Calu3 (cell line): ENCODE measurements around the gene GARIN5A. TPM values are rescaled to one million over a fixed set of nuclear protein-coding genes. Genes with fewer than 3 reads are reported as not detected.
A peak's percentile ranks its signal among the peaks of the same experiment; 100 is the strongest.

Experiments
- BruUV-seq: library from RNA; stranded (reverse); fragments of 400-500 nt; replicated peaks from 2 replicates; lab custom pipeline; 2021; lab: Mats Ljungman, UMichigan
- CTCF ChIA-PET: fragments of 300-600 bp; sonication (Branson Sonifier 250); formaldehyde crosslinking; loops from one replicate; lab custom pipeline; 2022; ENCODE audit warnings: antibody characterized with exemption; lab: Charles Lee
- DNase-seq: peaks from one replicate; pipeline ENCODE4 v3.0.0; 2022
- H3K27ac Mint-ChIP-seq: one replicate; pipeline ENCODE4 v1.8.0; 2022; ENCODE audit warnings: mixed read lengths; ENCODE audit not compliant: unreplicated experiment
- H3K27me3 Mint-ChIP-seq: one replicate; pipeline ENCODE4 v1.8.0; 2022; ENCODE audit warnings: mixed read lengths; ENCODE audit not compliant: unreplicated experiment
- H3K36me3 Mint-ChIP-seq: one replicate; pipeline ENCODE4 v1.8.0; 2022; ENCODE audit warnings: mild to moderate bottlenecking, moderate library complexity, mixed read lengths; ENCODE audit not compliant: insufficient read depth, unreplicated experiment
- H3K4me1 Mint-ChIP-seq: one replicate; pipeline ENCODE4 v1.8.0; 2022; ENCODE audit warnings: mild to moderate bottlenecking, low read depth, mixed read lengths; ENCODE audit not compliant: unreplicated experiment
- H3K4me3 Mint-ChIP-seq: one replicate; pipeline ENCODE4 v1.8.0; 2022; ENCODE audit warnings: mild to moderate bottlenecking, low read depth, moderate library complexity, mixed read lengths; ENCODE audit not compliant: unreplicated experiment
- H3K9me3 Mint-ChIP-seq: one replicate; pipeline ENCODE4 v1.8.0; 2022; ENCODE audit warnings: low read depth, mixed read lengths; ENCODE audit not compliant: unreplicated experiment
- CTCF ChIP-seq: fragments of 200-600 bp; IDR thresholded peaks from one replicate; pipeline ENCODE4 v1.8.0; 2022; ENCODE audit warnings: antibody characterized with exemption; ENCODE audit not compliant: unreplicated experiment
- intact Hi-C: fragments of 100-400 bp; cut with micrococcal nuclease; formaldehyde crosslinking; loops from one replicate; pipeline ENCODE4 v1.10.0; 2022; ENCODE audit not compliant: unreplicated experiment
- total RNA-seq: library from RNA; stranded (reverse); gene quantifications from 2 replicates; pipeline ENCODE4 v1.2.3, GENCODE V29; 2022

The GARIN5A gene
- total RNA-seq, 1 experiment from 2014 or later: 6.0 TPM

GRCh38 chr19:50468818-50469217 is 7.8 kb downstream of the GARIN5A start:
- no peaks in the 10 kb centered on the region for H3K36me3 Mint-ChIP-seq
- no peak overlapping the region for H3K27ac Mint-ChIP-seq
- H3K4me1 Mint-ChIP-seq: no peaks in the 10 kb centered on the region
- H3K27me3 Mint-ChIP-seq: peaks cover 42% of the 10 kb centered on the region
- intact Hi-C loops: no loop called here
- no peak overlapping the region for H3K4me3 Mint-ChIP-seq
- no peaks in the 10 kb centered on the region for H3K9me3 Mint-ChIP-seq
- TF ChIP-seq CTCF: no peak
- CTCF ChIA-PET: no interaction called here
- BruUV-seq: no TSS peak
- no peak for DNase-seq

GRCh38 chr19:50467566-50467965 is 9.1 kb downstream of the GARIN5A start:
- DNase-seq: no peak
- TF ChIP-seq CTCF: no peak
- peaks cover 2% of the 10 kb centered on the region for H3K4me1 Mint-ChIP-seq
- intact Hi-C loops: no loop called here
- no peak overlapping the region for H3K27ac Mint-ChIP-seq
- CTCF ChIA-PET: interaction anchor here (1.4 kb wide), 1 partner anchor 12 kb away, joined by 3 read pairs; no protein-coding TSS in a partner anchor
- no peak overlapping the region for H3K4me3 Mint-ChIP-seq
- no TSS peak for BruUV-seq
- peaks cover 49% of the 10 kb centered on the region for H3K27me3 Mint-ChIP-seq
- H3K36me3 Mint-ChIP-seq: peaks cover 2% of the 10 kb centered on the region
- peaks cover under 1% of the 10 kb centered on the region for H3K9me3 Mint-ChIP-seq

GRCh38 chr19:50466706-50467039 is 10.0 kb downstream of the GARIN5A start:
- no peak for TF ChIP-seq CTCF
- intact Hi-C loops: no loop called here
- Mint-ChIP-seq H3K36me3 (peaks cover 3% of the 10 kb centered on the region), H3K27me3 (peaks cover 49% of the 10 kb centered on the region), H3K4me3 (no peak overlapping the region), H3K4me1 (peaks cover 7% of the 10 kb centered on the region), H3K9me3 (peaks cover 2% of the 10 kb centered on the region), H3K27ac (no peak overlapping the region)
- CTCF ChIA-PET: interaction anchor here (0.6 to 1.5 kb wide), 5 partner anchors 13 to 258 kb away, joined by 3 to 8 read pairs (median 5); partner anchors contain the start of gene JOSD2
- BruUV-seq: no TSS peak
- DNase-seq: no peak

- Mint-ChIP-seq H3K9me3 (peaks cover 2% of the 10 kb centered on the region), H3K4me1 (peaks cover 7% of the 10 kb centered on the region), H3K27ac (no peak overlapping the region), H3K4me3 (no peak overlapping the region), H3K36me3 (peaks cover 3% of the 10 kb centered on the region), H3K27me3 (peaks cover 49% of the 10 kb centered on the region)
- no TSS peak for BruUV-seq
- intact Hi-C loops: no loop called here
- TF ChIP-seq CTCF: peak; percentile 31
- CTCF ChIA-PET: interaction anchor here (0.6 to 1.5 kb wide), 8 partner anchors 10 to 259 kb away, joined by 3 to 8 read pairs (median 4); partner anchors contain the start of gene JOSD2
- peak; percentile 58 for DNase-seq
Observed at GRCh38 chr19:50465986-50466705, 10.5 kb downstream of the GARIN5A start.
